ENCODE results near the gene CYTH1. TPM values are rescaled to one million over a fixed set of nuclear protein-coding genes. Genes with fewer than 3 reads are reported as not detected.

The CYTH1 gene
- total RNA-seq, 2 donors from 2014 or later, result 54.6 to 68.9 TPM

GRCh38 chr17:78678711-78679110 lies 103.4 kb downstream of the CYTH1 start:
- Histone ChIP-seq H3K4me3 (no peak overlapping the region), H3K9me3 (no peaks in the 10 kb centered on the region), H3K27ac (no peak overlapping the region), H3K4me1 (no peaks in the 10 kb centered on the region), H3K9ac (ENCODE audit: low read depth in 2 of 2, low read length in 2 of 2) (no peak overlapping the region), H3K36me3 (peaks cover 25% of the 10 kb centered on the region), H3K27me3 (no peaks in the 10 kb centered on the region)
- no peak for DNase-seq
- intact Hi-C loops (cut with DNase I), result no loop called here
- TF ChIP-seq CTCF (IDR thresholded peaks at IDR 0.05), result no peak

- intact Hi-C loops (cut with DNase I), result no loop called here
- H3K4me3 ChIP-seq, result no peak overlapping the region
- no peak overlapping the region for H3K9ac ChIP-seq (ENCODE audit: low read depth in 2 of 2, low read length in 2 of 2)
- H3K27ac ChIP-seq, result no peak overlapping the region
- DNase-seq, result no peak
- no peak for TF ChIP-seq CTCF (IDR thresholded peaks at IDR 0.05)
- H3K9me3 ChIP-seq, result no peaks in the 10 kb centered on the region
- peaks cover 25% of the 10 kb centered on the region for H3K36me3 ChIP-seq
- H3K4me1 ChIP-seq, result no peaks in the 10 kb centered on the region
- no peaks in the 10 kb centered on the region for H3K27me3 ChIP-seq
These were observed 103.9 kb downstream of the CYTH1 start for GRCh38 chr17:78678222-78678557.

GRCh38 chr17:78677303-78678221 lies 104.5 kb downstream of the CYTH1 start:
- intact Hi-C loops (cut with DNase I), result no loop called here

GRCh38 chr17:78676412-78677302 lies 105.4 kb downstream of the CYTH1 start:
- no peaks in the 10 kb centered on the region for H3K9me3 ChIP-seq
- intact Hi-C loops (cut with DNase I), result no loop called here
- no peak for DNase-seq
- peaks cover 25% of the 10 kb centered on the region for H3K36me3 ChIP-seq
- no peak for TF ChIP-seq CTCF (IDR thresholded peaks at IDR 0.05)
- H3K27ac ChIP-seq, result no peak overlapping the region
- no peak overlapping the region for H3K4me3 ChIP-seq
- H3K4me1 ChIP-seq, result no peaks in the 10 kb centered on the region
- no peak overlapping the region for H3K9ac ChIP-seq (ENCODE audit: low read depth in 2 of 2, low read length in 2 of 2)
- no peaks in the 10 kb centered on the region for H3K27me3 ChIP-seq

More at GRCh38 chr17:78677303-78678221, 104.5 kb downstream of the CYTH1 start:
- Histone ChIP-seq H3K36me3 (peaks cover 25% of the 10 kb centered on the region), H3K27ac (no peak overlapping the region), H3K27me3 (no peaks in the 10 kb centered on the region), H3K4me1 (no peaks in the 10 kb centered on the region), H3K4me3 (no peak overlapping the region), H3K9ac (ENCODE audit: low read depth in 2 of 2, low read length in 2 of 2) (no peak overlapping the region), H3K9me3 (no peaks in the 10 kb centered on the region)
- TF ChIP-seq CTCF (IDR thresholded peaks at IDR 0.05), result no peak
- DNase-seq, result no peak

GRCh38 chr17:78675836-78676235 lies 106.2 kb downstream of the CYTH1 start:
- Histone ChIP-seq H3K9ac (ENCODE audit: low read depth in 2 of 2, low read length in 2 of 2) (no peak overlapping the region), H3K36me3 (peaks cover 25% of the 10 kb centered on the region), H3K9me3 (no peaks in the 10 kb centered on the region), H3K4me3 (no peak overlapping the region), H3K27ac (no peak overlapping the region), H3K27me3 (no peaks in the 10 kb centered on the region), H3K4me1 (no peaks in the 10 kb centered on the region)
- TF ChIP-seq CTCF (IDR thresholded peaks at IDR 0.05), result no peak
- intact Hi-C loops (cut with DNase I), result no loop called here
- DNase-seq, result no peak

Data from colonic mucosa (tissue), 4 donors.